Mesendoderm (in vitro differentiated cells): ENCODE data around the gene FTO.

Source experiments
- DNase-seq: peaks from one replicate; pipeline ENCODE4 v3.0.0; 2013
- H2AK5ac ChIP-seq: 2 replicates; pipeline ENCODE4 v1.6.1; 2013; ENCODE audit warnings: low read length, inconsistent platforms
- H2BK120ac ChIP-seq: 2 replicates; pipeline ENCODE4 v1.6.1; 2013; ENCODE audit warnings: low read depth, mild to moderate bottlenecking, low read length, moderate library complexity, mixed read lengths
- H2BK15ac ChIP-seq: replicated peaks from 2 replicates; pipeline ENCODE4 v1.6.1; 2013; ENCODE audit warnings: low read depth, mild to moderate bottlenecking, moderate library complexity
- H2BK5ac ChIP-seq: 2 replicates; pipeline ENCODE4 v1.6.1; 2013; ENCODE audit warnings: low read length, inconsistent platforms
- H3K18ac ChIP-seq: 2 replicates; pipeline ENCODE4 v1.6.1; 2013; ENCODE audit warnings: mild to moderate bottlenecking, low read length, mixed read lengths
- H3K23ac ChIP-seq: one replicate; pipeline ENCODE4 v1.6.1; 2013; ENCODE audit warnings: low read length
- H3K27ac ChIP-seq: 2 replicates; pipeline ENCODE4 v1.5.1; 2013; ENCODE audit warnings: low read depth, mild to moderate bottlenecking, inconsistent platforms, low read length, moderate library complexity
- H3K27me3 ChIP-seq: 2 replicates; pipeline ENCODE4 v1.6.1; 2013; ENCODE audit warnings: low read length, control low read depth, mild to moderate bottlenecking, inconsistent platforms; ENCODE audit not compliant: insufficient read depth, poor library complexity
- H3K36me3 ChIP-seq: 2 replicates; pipeline ENCODE4 v1.6.1; 2013; ENCODE audit warnings: low read length, inconsistent platforms; ENCODE audit not compliant: control insufficient read depth, insufficient read depth
- H3K4ac ChIP-seq: one replicate; pipeline ENCODE4 v1.6.1; 2013; ENCODE audit warnings: low read depth, mild to moderate bottlenecking, low read length, moderate library complexity
- H3K4me1 ChIP-seq: 2 replicates; pipeline ENCODE4 v1.6.1; 2013; ENCODE audit warnings: low read depth, low read length, inconsistent platforms; ENCODE audit not compliant: control insufficient read depth
- H3K4me2 ChIP-seq: 2 replicates; pipeline ENCODE4 v1.6.1; 2013; ENCODE audit warnings: low read length
- H3K4me3 ChIP-seq: 2 replicates; pipeline ENCODE4 v1.5.1; 2013; ENCODE audit warnings: mild to moderate bottlenecking, low read length
- H3K56ac ChIP-seq: one replicate; pipeline ENCODE4 v1.6.1; 2013; ENCODE audit warnings: low read length
- H3K79me1 ChIP-seq: 2 replicates; pipeline ENCODE4 v1.6.1; 2013; ENCODE audit warnings: low read length, inconsistent platforms
- H3K79me2 ChIP-seq: 2 replicates; pipeline ENCODE4 v1.6.1; 2013; ENCODE audit warnings: mild to moderate bottlenecking, low read length; ENCODE audit not compliant: control insufficient read depth, insufficient read depth
- H3K9ac ChIP-seq: 2 replicates; pipeline ENCODE4 v1.6.1; 2013; ENCODE audit warnings: low read length, inconsistent platforms
- H4K5ac ChIP-seq: one replicate; pipeline ENCODE4 v1.6.1; 2013; ENCODE audit warnings: low read length
- H4K8ac ChIP-seq: one replicate; pipeline ENCODE4 v1.6.1; 2013; ENCODE audit warnings: low read depth, mild to moderate bottlenecking, control low read depth, low read length, moderate library complexity
- WGBS: extraction: QIAGEN DNeasy Blood & Tissue Kit; methylation state at CpG from one replicate; pipeline ENCODE4 v1.1.7; 2013; ENCODE audit warnings: low lambda C conversion rate, missing lambda C conversion rate; ENCODE audit not compliant: insufficient coverage; ENCODE audit errors: extremely low coverage; 5-methylcytosine and 5-hydroxymethylcytosine counted together

FTO gene

DNA sequence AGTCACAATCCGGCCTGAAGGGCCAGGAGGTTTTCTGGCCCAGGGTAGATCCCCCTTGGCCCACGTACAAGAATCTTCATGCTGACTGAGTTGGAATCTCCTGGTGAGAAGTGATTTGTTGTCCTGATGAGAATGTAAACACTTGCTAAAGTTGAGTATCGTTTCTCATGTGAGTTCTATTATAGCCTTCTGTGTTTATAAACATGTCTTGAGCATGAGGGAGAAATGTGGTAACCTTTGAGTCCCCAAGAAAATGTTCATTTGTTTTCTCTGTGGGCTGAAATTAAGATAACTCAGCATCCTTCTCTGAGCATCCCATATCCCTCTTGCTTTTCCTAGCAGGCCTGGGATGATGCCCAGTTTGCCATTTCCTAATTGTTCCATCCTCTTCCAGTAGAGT lies 204.8 kb downstream of the FTO start:
- Histone ChIP-seq H3K23ac (no peak overlapping the region), H3K79me2 (no peaks in the 10 kb centered on the region)

DNA sequence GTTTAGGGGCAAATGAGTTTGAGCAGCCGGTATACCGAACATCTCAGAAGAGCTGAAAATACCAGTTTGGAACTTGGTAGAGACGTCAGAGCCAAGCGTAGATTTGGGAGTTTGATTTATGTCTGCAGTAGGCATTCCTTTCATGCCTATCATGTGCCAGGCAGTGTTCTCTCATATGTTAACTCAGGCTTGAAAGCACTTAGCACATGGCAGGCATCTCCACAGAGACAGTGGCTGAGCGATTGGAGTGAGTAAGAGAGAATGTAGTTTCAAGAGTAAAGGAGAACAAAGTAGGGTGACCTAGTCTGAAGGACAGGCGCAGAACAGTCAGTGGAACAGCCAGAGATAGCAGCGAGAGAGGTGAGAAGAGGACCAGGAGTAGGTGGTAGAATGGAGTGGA lies 207.0 kb downstream of the FTO start:
- Histone ChIP-seq H3K9ac (no peak overlapping the region), H3K36me3 (no peaks in the 10 kb centered on the region), H3K79me2 (no peaks in the 10 kb centered on the region), H2BK5ac (no peak overlapping the region), H3K4me1 (peaks cover 2% of the 10 kb centered on the region), H2BK120ac (no peak overlapping the region), H3K27me3 (no peaks in the 10 kb centered on the region), H3K56ac (no peak overlapping the region), H3K23ac (no peak overlapping the region), H3K79me1 (no peaks in the 10 kb centered on the region), H3K4me2 (no peak overlapping the region), H3K4ac (no peak overlapping the region), H3K4me3 (no peak overlapping the region), H4K5ac (no peak overlapping the region), H3K18ac (no peak overlapping the region), H3K27ac (no peak overlapping the region), H4K8ac (no peak overlapping the region), H2AK5ac (no peak overlapping the region), H2BK15ac (no peak overlapping the region)
- WGBS, result no CpG with 5 or more reads among the region's 7 CpGs
- DNase-seq, result no peak

More for the DNA sequence above, 204.8 kb downstream of the FTO start:
- Histone ChIP-seq H2BK5ac (no peak overlapping the region), H4K8ac (no peak overlapping the region), H2BK15ac (no peak overlapping the region), H3K4me3 (no peak overlapping the region), H3K4ac (no peak overlapping the region), H2AK5ac (no peak overlapping the region), H3K27me3 (no peaks in the 10 kb centered on the region), H3K4me2 (no peak overlapping the region), H3K18ac (no peak overlapping the region), H2BK120ac (no peak overlapping the region), H3K36me3 (no peaks in the 10 kb centered on the region), H3K56ac (no peak overlapping the region), H3K27ac (no peak overlapping the region), H3K9ac (no peak overlapping the region), H3K4me1 (peaks cover 2% of the 10 kb centered on the region), H3K79me1 (no peaks in the 10 kb centered on the region), H4K5ac (no peak overlapping the region)
- no CpG with 5 or more reads among the region's 3 CpGs for WGBS
- DNase-seq, result no peak

DNA sequence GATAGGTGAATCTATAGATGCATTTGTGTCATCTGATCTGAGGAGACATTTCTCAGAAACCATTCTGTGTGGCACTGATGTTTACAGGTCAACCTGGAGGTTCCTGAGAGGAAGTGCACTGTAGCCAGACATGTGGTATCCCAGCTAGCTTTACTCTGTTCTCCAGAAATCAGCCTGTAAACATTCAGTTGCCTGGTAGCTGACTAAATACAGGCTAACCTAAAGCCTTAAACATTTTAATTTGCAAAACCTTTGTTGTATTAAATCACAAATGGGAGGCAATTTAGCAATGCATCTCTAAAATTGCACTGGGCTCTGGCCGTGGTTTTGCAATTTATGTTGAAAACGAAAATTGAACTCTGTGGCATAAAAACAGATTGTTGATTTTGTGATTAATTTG lies 207.6 kb downstream of the FTO start:
- no peak overlapping the region for H3K4me2 ChIP-seq
- H2BK15ac ChIP-seq, result no peak overlapping the region
- H3K27me3 ChIP-seq, result no peaks in the 10 kb centered on the region
- H3K4ac ChIP-seq, result no peak overlapping the region
- no peak overlapping the region for H3K9ac ChIP-seq
- peak; percentile 14 for DNase-seq
- H2BK5ac ChIP-seq, result no peak overlapping the region
- H3K23ac ChIP-seq, result no peak overlapping the region
- no peaks in the 10 kb centered on the region for H3K79me1 ChIP-seq
- H3K18ac ChIP-seq, result no peak overlapping the region
- H3K79me2 ChIP-seq, result no peaks in the 10 kb centered on the region
- no peak overlapping the region for H3K27ac ChIP-seq
- H3K4me3 ChIP-seq, result no peak overlapping the region
- no peak overlapping the region for H4K5ac ChIP-seq
- H2AK5ac ChIP-seq, result no peak overlapping the region
- no peak overlapping the region for H3K56ac ChIP-seq
- peaks cover 2% of the 10 kb centered on the region for H3K4me1 ChIP-seq
- H3K36me3 ChIP-seq, result no peaks in the 10 kb centered on the region
- no peak overlapping the region for H2BK120ac ChIP-seq
- H4K8ac ChIP-seq, result no peak overlapping the region
- WGBS, result no CpG with 5 or more reads among the region's 2 CpGs

DNA sequence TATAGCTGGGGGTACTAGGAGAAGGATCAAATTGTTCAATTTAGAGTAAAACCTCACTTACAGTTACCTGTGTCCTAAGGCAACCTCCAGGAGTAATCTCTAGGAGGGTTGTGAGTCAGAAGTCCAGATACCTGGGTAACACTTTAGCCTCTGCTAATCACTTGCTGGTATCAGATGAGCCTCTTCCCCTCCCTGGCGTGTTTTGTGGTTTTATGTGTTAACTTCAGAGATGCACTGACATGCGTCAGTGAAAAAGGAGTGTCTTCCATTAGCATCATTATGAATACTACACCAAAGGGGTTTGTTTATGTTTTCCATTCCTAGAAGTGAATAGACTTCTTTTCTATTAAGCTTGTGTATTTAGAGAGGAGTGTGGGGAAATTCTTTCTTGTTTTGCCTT lies 208.2 kb downstream of the FTO start:
- Histone ChIP-seq H3K79me1 (no peaks in the 10 kb centered on the region), H3K36me3 (no peaks in the 10 kb centered on the region), H2BK120ac (no peak overlapping the region), H4K5ac (no peak overlapping the region), H3K4me1 (peaks cover 2% of the 10 kb centered on the region), H3K9ac (no peak overlapping the region), H2BK15ac (no peak overlapping the region), H3K27me3 (no peaks in the 10 kb centered on the region), H4K8ac (no peak overlapping the region), H3K18ac (no peak overlapping the region), H2AK5ac (no peak overlapping the region), H3K79me2 (no peaks in the 10 kb centered on the region), H3K23ac (no peak overlapping the region), H3K4me2 (no peak overlapping the region), H3K56ac (no peak overlapping the region), H3K4me3 (no peak overlapping the region), H2BK5ac (no peak overlapping the region), H3K4ac (no peak overlapping the region), H3K27ac (no peak overlapping the region)
- no peak for DNase-seq
- WGBS, result no CpG with 5 or more reads among the region's 2 CpGs

DNA sequence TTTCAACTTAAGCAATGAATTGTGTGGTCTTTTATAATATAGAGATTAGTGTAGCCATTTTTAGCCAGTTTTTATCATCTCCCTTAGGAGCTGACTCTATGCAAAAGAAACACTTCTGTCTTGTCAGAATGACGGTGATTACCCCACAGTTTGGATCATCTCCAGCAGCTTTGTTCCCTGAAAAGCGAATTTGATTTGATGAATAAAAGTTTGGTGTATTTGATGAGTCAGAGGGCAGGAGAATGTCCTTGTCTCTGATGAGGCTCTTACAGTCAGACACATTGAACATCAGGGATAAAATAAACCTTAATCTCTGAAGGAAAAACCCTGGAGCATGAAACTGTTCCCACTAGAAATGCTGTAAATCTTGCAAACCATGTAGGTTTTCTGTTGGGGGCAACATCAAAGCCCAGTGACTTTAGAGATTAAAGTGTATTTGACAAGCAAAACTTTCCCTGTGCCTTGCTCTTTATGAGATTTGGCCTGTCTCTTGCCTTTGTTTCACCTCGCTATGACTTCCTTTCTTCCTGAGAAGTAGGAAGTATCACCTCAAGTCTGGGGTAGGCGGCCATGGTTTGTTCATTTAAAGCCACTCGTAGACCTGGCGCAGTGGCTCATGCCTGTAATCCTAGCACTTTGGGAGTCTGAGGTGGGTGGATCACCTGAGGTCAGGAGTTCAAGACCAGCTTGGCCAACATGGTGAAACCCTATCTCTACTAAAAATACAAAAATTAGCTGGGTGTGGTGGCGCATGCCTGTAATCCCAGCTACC lies 209.3 kb downstream of the FTO start:
- Histone ChIP-seq H3K23ac (no peak overlapping the region), H3K4me2 (no peak overlapping the region), H3K56ac (no peak overlapping the region), H3K4me1 (peaks cover 2% of the 10 kb centered on the region), H3K36me3 (no peaks in the 10 kb centered on the region), H3K27me3 (no peaks in the 10 kb centered on the region), H2AK5ac (no peak overlapping the region), H2BK5ac (no peak overlapping the region), H3K79me1 (no peaks in the 10 kb centered on the region), H3K79me2 (no peaks in the 10 kb centered on the region), H3K4ac (no peak overlapping the region), H4K8ac (no peak overlapping the region), H4K5ac (no peak overlapping the region), H2BK120ac (no peak overlapping the region), H3K9ac (no peak overlapping the region), H2BK15ac (no peak overlapping the region), H3K4me3 (no peak overlapping the region), H3K18ac (no peak overlapping the region), H3K27ac (no peak overlapping the region)
- no CpG with 5 or more reads among the region's 7 CpGs for WGBS
- DNase-seq, result no peak

DNA sequence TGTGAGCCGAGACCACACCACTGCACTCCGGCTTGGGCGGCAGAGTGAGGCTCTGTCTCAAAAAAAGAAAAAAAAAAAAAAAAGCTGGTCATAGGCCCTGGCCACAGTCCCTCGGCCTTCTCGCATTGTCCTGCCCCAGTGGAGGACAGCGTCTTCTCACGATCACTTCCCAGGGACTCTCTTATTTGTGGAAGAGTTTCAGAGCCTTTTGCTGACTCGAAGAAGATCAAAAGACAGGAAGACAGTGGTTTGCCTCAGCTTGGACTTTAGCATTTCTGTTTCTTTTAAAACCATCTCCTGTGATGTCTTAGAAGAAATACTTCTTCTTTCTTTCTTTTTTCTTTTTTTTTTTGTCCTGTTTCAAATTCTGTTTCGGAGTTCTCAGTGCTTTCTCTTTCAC lies 210.0 kb downstream of the FTO start:
- no peak overlapping the region for H3K27ac ChIP-seq
- H3K79me1 ChIP-seq, result no peaks in the 10 kb centered on the region
- H3K36me3 ChIP-seq, result no peaks in the 10 kb centered on the region
- H4K8ac ChIP-seq, result no peak overlapping the region
- peaks cover 2% of the 10 kb centered on the region for H3K4me1 ChIP-seq
- no peak overlapping the region for H2BK120ac ChIP-seq
- H4K5ac ChIP-seq, result no peak overlapping the region
- no CpG with 5 or more reads among the region's 9 CpGs for WGBS
- no peak overlapping the region for H2BK5ac ChIP-seq
- H3K4me2 ChIP-seq, result no peak overlapping the region
- no peak overlapping the region for H2AK5ac ChIP-seq
- H3K4me3 ChIP-seq, result no peak overlapping the region
- H3K56ac ChIP-seq, result no peak overlapping the region
- no peaks in the 10 kb centered on the region for H3K79me2 ChIP-seq
- H3K4ac ChIP-seq, result no peak overlapping the region
- H3K23ac ChIP-seq, result no peak overlapping the region
- no peak overlapping the region for H3K9ac ChIP-seq
- no peak overlapping the region for H2BK15ac ChIP-seq
- H3K18ac ChIP-seq, result no peak overlapping the region
- H3K27me3 ChIP-seq, result no peaks in the 10 kb centered on the region
- DNase-seq, result no peak
